OCI-LY1 (cell line): ENCODE results near the gene GTF3C1.

Source experiments
- H2AFZ ChIP-seq: fragments of 200-600 bp; sonication (generic), shearing (Covaris generic); 2 replicates; pipeline ENCODE4 v1.6.0; 2014; ENCODE audit warnings: antibody characterized with exemption, mild to moderate bottlenecking, low read length
- H3F3A ChIP-seq: fragments of 200-600 bp; sonication (generic), shearing (Covaris generic); 2 replicates; pipeline ENCODE4 v1.6.0; 2014; ENCODE audit warnings: mild to moderate bottlenecking, antibody characterized with exemption, low read length, moderate library complexity; ENCODE audit not compliant: insufficient read depth
- H3K27ac ChIP-seq: fragments of 200-600 bp; sonication (generic); 2 replicates; pipeline ENCODE4 v1.5.1; 2014; ENCODE audit warnings: low read length, mixed run types, mild to moderate bottlenecking, low read depth; ENCODE audit not compliant: poor library complexity, severe bottlenecking
- H3K27me3 ChIP-seq: fragments of 200-600 bp; sonication (generic); 2 replicates; pipeline ENCODE4 v1.6.0; 2014; ENCODE audit warnings: antibody characterized with exemption, mild to moderate bottlenecking, low read length, moderate library complexity; ENCODE audit not compliant: insufficient read depth
- H3K36me3 ChIP-seq: fragments of 200-600 bp; sonication (generic); 2 replicates; pipeline ENCODE4 v1.6.1; 2014; ENCODE audit warnings: mild to moderate bottlenecking, antibody characterized with exemption, low read length, moderate library complexity, mixed read lengths; ENCODE audit not compliant: insufficient read depth
- H3K4me1 ChIP-seq: fragments of 200-600 bp; sonication (generic); 2 replicates; pipeline ENCODE4 v1.5.1; 2014; ENCODE audit warnings: mild to moderate bottlenecking, low read length, moderate library complexity; ENCODE audit not compliant: insufficient read depth, severe bottlenecking
- H3K4me2 ChIP-seq: fragments of 200-600 bp; sonication (generic), shearing (Covaris generic); 2 replicates; pipeline ENCODE4 v1.6.1; 2014; ENCODE audit warnings: low read length
- H3K4me3 ChIP-seq: fragments of 200-600 bp; sonication (generic); 2 replicates; pipeline ENCODE4 v1.5.1; 2014; ENCODE audit warnings: low read length, low read depth, mild to moderate bottlenecking, mixed read lengths; ENCODE audit not compliant: poor library complexity, severe bottlenecking
- H3K79me2 ChIP-seq: fragments of 200-600 bp; shearing (Covaris generic); 2 replicates; pipeline ENCODE4 v1.6.1; 2016; ENCODE audit warnings: mixed run types, low read length, mixed read lengths; ENCODE audit not compliant: insufficient read depth
- H3K9ac ChIP-seq: fragments of 200-600 bp; sonication (generic), shearing (Covaris generic); 2 replicates; pipeline ENCODE4 v1.6.1; 2014; ENCODE audit warnings: mild to moderate bottlenecking, low read length, mixed read lengths
- H3K9me2 ChIP-seq: fragments of 200-600 bp; sonication (generic), shearing (Covaris generic); 2 replicates; pipeline ENCODE4 v1.6.1; 2014; ENCODE audit warnings: low read depth, mild to moderate bottlenecking, low read length, mixed read lengths
- H3K9me3 ChIP-seq: fragments of 200-600 bp; shearing (Covaris generic); 2 replicates; pipeline ENCODE4 v1.6.1; 2014; ENCODE audit warnings: low read length, mixed read lengths
- H4K20me1 ChIP-seq: fragments of 200-600 bp; sonication (generic), shearing (Covaris generic); 2 replicates; pipeline ENCODE4 v1.6.0; 2016; ENCODE audit warnings: mild to moderate bottlenecking, low read length; ENCODE audit not compliant: insufficient read depth
- CTCF ChIP-seq: fragments of 200-600 bp; sonication (generic), shearing (Covaris generic); IDR thresholded peaks from 2 replicates; pipeline ENCODE4 v1.5.1; 2017; ENCODE audit warnings: mild to moderate bottlenecking, antibody characterized with exemption, low read length, moderate library complexity, mixed read lengths
- EZH2 ChIP-seq: fragments of 200-600 bp; sonication (generic), shearing (Covaris generic); IDR thresholded peaks from 2 replicates; pipeline ENCODE4 v1.8.0; 2017; ENCODE audit warnings: borderline replicate concordance, mixed run types, mild to moderate bottlenecking, antibody characterized with exemption, low read length, moderate library complexity, mixed read lengths

Gene GTF3C1

GRCh38 chr16:27489906-27490305, 59.8 kb downstream of the GTF3C1 start:
- H2AFZ ChIP-seq = no peak overlapping the region
- peaks cover 86% of the 10 kb centered on the region for H3K36me3 ChIP-seq
- no peak overlapping the region for H3K4me3 ChIP-seq

GRCh38 chr16:27489421-27489820, 60.3 kb downstream of the GTF3C1 start:
- Histone ChIP-seq H3K36me3 (peaks cover 86% of the 10 kb centered on the region), H3K4me3 (no peak overlapping the region)

More at GRCh38 chr16:27489906-27490305, 59.8 kb downstream of the GTF3C1 start:
- Histone ChIP-seq H3F3A (no peaks in the 10 kb centered on the region), H3K9me3 (no peaks in the 10 kb centered on the region), H3K27me3 (no peaks in the 10 kb centered on the region), H3K4me2 (no peak overlapping the region), H4K20me1 (no peaks in the 10 kb centered on the region), H3K27ac (no peak overlapping the region), H3K4me1 (no peaks in the 10 kb centered on the region), H3K9me2 (no peaks in the 10 kb centered on the region), H3K79me2 (no peaks in the 10 kb centered on the region), H3K9ac (no peak overlapping the region)
- TF ChIP-seq EZH2 (no peak), CTCF (no peak)

GRCh38 chr16:27486760-27487159, 63.0 kb downstream of the GTF3C1 start:
- no peaks in the 10 kb centered on the region for H3K9me3 ChIP-seq
- no peak overlapping the region for H3K4me3 ChIP-seq
- TF ChIP-seq CTCF = no peak
- TF ChIP-seq EZH2 = no peak
- H2AFZ ChIP-seq = no peak overlapping the region
- no peaks in the 10 kb centered on the region for H3K4me1 ChIP-seq
- H3K9me2 ChIP-seq = no peaks in the 10 kb centered on the region
- H3K27me3 ChIP-seq = no peaks in the 10 kb centered on the region
- no peaks in the 10 kb centered on the region for H3F3A ChIP-seq
- H3K79me2 ChIP-seq = no peaks in the 10 kb centered on the region
- H3K36me3 ChIP-seq = peaks cover 96% of the 10 kb centered on the region
- no peak overlapping the region for H3K27ac ChIP-seq
- H3K9ac ChIP-seq = no peak overlapping the region
- no peaks in the 10 kb centered on the region for H4K20me1 ChIP-seq
- H3K4me2 ChIP-seq = no peak overlapping the region

More at GRCh38 chr16:27489421-27489820, 60.3 kb downstream of the GTF3C1 start:
- Histone ChIP-seq H3K9me3 (no peaks in the 10 kb centered on the region), H2AFZ (no peak overlapping the region), H3K9ac (no peak overlapping the region), H3K79me2 (no peaks in the 10 kb centered on the region), H3K4me2 (no peak overlapping the region), H4K20me1 (no peaks in the 10 kb centered on the region), H3K9me2 (no peaks in the 10 kb centered on the region), H3K27me3 (no peaks in the 10 kb centered on the region), H3K27ac (no peak overlapping the region), H3K4me1 (no peaks in the 10 kb centered on the region), H3F3A (no peaks in the 10 kb centered on the region)
- no peak for TF ChIP-seq EZH2
- no peak for TF ChIP-seq CTCF
